Gastroesophageal sphincter (tissue), 3 donors: ENCODE data around the gene PLN.

Experiments
- CTCF ChIP-seq, 4 experiments: fragments of 200-600 bp in 2 of 4; fragments of 450-650 bp in 2 of 4; sonication (generic) in 1 of 4; IDR thresholded peaks; one replicate each; pipeline ENCODE4 v1.5.1; 2017 to 2019; ENCODE audit warnings: antibody characterized with exemption in 4 of 4, mild to moderate bottlenecking in 2 of 4, moderate library complexity in 2 of 4
- EP300 ChIP-seq: sonication (generic); formaldehyde crosslinking; IDR thresholded peaks from one replicate; pipeline ENCODE4 v1.6.1; 2017; ENCODE audit warnings: antibody characterized with exemption, mild to moderate bottlenecking

- TF ChIP-seq CTCF (IDR thresholded peaks at IDR 0.05) (no peak), EP300 (no peak)
Observed at GRCh38 chr6:118577972-118578371, 29.9 kb downstream of the PLN start.
